Erythroblast (primary cell): Measurements from ENCODE around the gene METTL17.

Experiments used
- GATA1 ChIP-seq: IDR thresholded peaks from 2 replicates; pipeline ENCODE4 v1.6.1; 2011; ENCODE audit warnings: low read depth, mild to moderate bottlenecking, control low read depth, low read length, moderate library complexity
- POLR2A ChIP-seq: IDR thresholded peaks from 2 replicates; pipeline ENCODE4 v1.6.1; 2011; ENCODE audit warnings: mild to moderate bottlenecking, low read length

GRCh38 chr14:20976291-20976690, 13.5 kb upstream of the METTL17 start:
- no peak for TF ChIP-seq POLR2A
- TF ChIP-seq GATA1 = no peak
